Stomach (tissue), 4 donors: ENCODE results near the gene B3GLCT.

Experiments
- CTCF ChIP-seq, 7 experiments: fragments of 450-650 bp in 4 of 7; fragments of 200-600 bp in 3 of 7; sonication (generic) in 3 of 7; IDR thresholded peaks; one replicate each; pipeline ENCODE4 v1.5.1; 2016 to 2019; ENCODE audit warnings: antibody characterized with exemption in 7 of 7, control low read depth in 2 of 7, mild to moderate bottlenecking in 1 of 7
- POLR2A ChIP-seq, 4 donors: fragments of 450-650 bp; IDR thresholded peaks; one replicate each; pipeline ENCODE4 v1.6.1; 2016; ENCODE audit warnings: antibody characterized with exemption in 4 of 4, control low read depth in 2 of 4, mild to moderate bottlenecking in 1 of 4, moderate library complexity in 1 of 4
- POLR2AphosphoS5 ChIP-seq, 3 donors: sonication (generic); formaldehyde crosslinking; IDR thresholded peaks; one replicate each; pipeline ENCODE4 v1.6.1; 2016; ENCODE audit warnings: antibody characterized with exemption in 3 of 3

GRCh38 chr13:31161557-31162150, 38.1 kb upstream of the B3GLCT start, which contains the start of gene HSPH1:
- TF ChIP-seq CTCF (IDR thresholded peaks at IDR 0.05): peak in 1 of 7 experiments; percentile 4
- TF ChIP-seq POLR2A (IDR thresholded peaks at IDR 0.05): peak in 2 of 4 donors; percentile 58 to 71
- TF ChIP-seq POLR2AphosphoS5 (IDR thresholded peaks at IDR 0.05): peak; percentile 91 to 96 (median 92)
